SK-N-SH treated with all-trans-retinoic acid at 6 μM for 48 hours (cell line): ENCODE measurements around the gene ARHGDIB.

Experiments used
- ATAC-seq: fragments of 200-7000 bp; cut with Tn5 transposase; 3 replicates; pipeline ENCODE4 v1.9.1; 2020; ENCODE audit warnings: mild to moderate bottlenecking, moderate library complexity
- ARNTL ChIP-seq: fragments of 450-650 bp; formaldehyde crosslinking; IDR thresholded peaks from 2 replicates; pipeline ENCODE4 v1.5.0; 2020; ENCODE audit warnings: low read depth, mild to moderate bottlenecking, moderate library complexity, borderline replicate concordance
- CSDC2 ChIP-seq: fragments of 250-450 bp; sonication (Bioruptor Pico); IDR thresholded peaks from 2 replicates; pipeline ENCODE4 v1.5.0; 2020; ENCODE audit warnings: mild to moderate bottlenecking, moderate library complexity
- ESRRG ChIP-seq: fragments of 250-450 bp; sonication (Bioruptor Pico); IDR thresholded peaks from 2 replicates; pipeline ENCODE4 v1.6.1; 2021; ENCODE audit warnings: mild to moderate bottlenecking
- OSR1 ChIP-seq: fragments of 250-450 bp; sonication (Bioruptor Pico); IDR thresholded peaks from 2 replicates; pipeline ENCODE4 v1.8.0; 2022; ENCODE audit warnings: moderate library complexity, mild to moderate bottlenecking, inconsistent platforms
- PPARA ChIP-seq: fragments of 250-450 bp; sonication (Bioruptor Pico); IDR thresholded peaks from 2 replicates; pipeline ENCODE4 v1.5.0; 2020; ENCODE audit warnings: mild to moderate bottlenecking, borderline replicate concordance
- RARB ChIP-seq: fragments of 250-450 bp; sonication (Bioruptor Pico); IDR thresholded peaks from 2 replicates; pipeline ENCODE4 v1.8.0; 2021; ENCODE audit warnings: mild to moderate bottlenecking, moderate library complexity
- SNAI2 ChIP-seq: fragments of 250-450 bp; sonication (Bioruptor Pico); IDR thresholded peaks from 2 replicates; pipeline ENCODE4 v1.5.0; 2020; ENCODE audit warnings: mild to moderate bottlenecking, moderate library complexity
- TCF4 ChIP-seq: fragments of 250-450 bp; sonication (Bioruptor Pico); IDR thresholded peaks from 2 replicates; pipeline ENCODE4 v1.8.0; 2021; ENCODE audit warnings: mild to moderate bottlenecking, moderate library complexity, borderline replicate concordance
- TOX ChIP-seq: fragments of 250-450 bp; sonication (Bioruptor Pico); IDR thresholded peaks from 2 replicates; pipeline ENCODE4 v1.8.0; 2021; ENCODE audit warnings: mild to moderate bottlenecking, moderate library complexity, borderline replicate concordance
- ZC3H10 ChIP-seq: fragments of 250-450 bp; sonication (Bioruptor Pico); IDR thresholded peaks from 2 replicates; pipeline ENCODE4 v1.5.1; 2021; ENCODE audit warnings: mild to moderate bottlenecking, moderate library complexity
- ZFP3 ChIP-seq: fragments of 250-450 bp; sonication (Bioruptor Pico); IDR thresholded peaks from 2 replicates; pipeline ENCODE4 v1.5.0; 2020; ENCODE audit warnings: mild to moderate bottlenecking, moderate library complexity
- ZFP30 ChIP-seq: fragments of 450-650 bp; formaldehyde crosslinking; IDR thresholded peaks from 2 replicates; pipeline ENCODE4 v1.5.0; 2022; ENCODE audit warnings: mild to moderate bottlenecking, moderate library complexity
- ZNF565 ChIP-seq: fragments of 450-650 bp; formaldehyde crosslinking; conservative IDR thresholded peaks from 2 replicates; pipeline ENCODE4 v1.5.0; 2020; ENCODE audit warnings: low read depth, mild to moderate bottlenecking, moderate library complexity
- ZNF70 ChIP-seq: fragments of 450-650 bp; formaldehyde crosslinking; IDR thresholded peaks from 2 replicates; pipeline ENCODE4 v1.5.0; 2020; ENCODE audit warnings: mild to moderate bottlenecking, moderate library complexity
- ZNF8 ChIP-seq: fragments of 450-650 bp; formaldehyde crosslinking; IDR thresholded peaks from 2 replicates; pipeline ENCODE4 v1.5.0; 2020; ENCODE audit warnings: mild to moderate bottlenecking, moderate library complexity
- TF ChIP-seq, protein P1 (sequence below): fragments of 250-450 bp; sonication (Bioruptor Pico); IDR thresholded peaks from 2 replicates; pipeline ENCODE4 v1.8.0; 2020; ENCODE audit warnings: mild to moderate bottlenecking, moderate library complexity, borderline replicate concordance
- TF ChIP-seq, protein P2 (sequence below): fragments of 250-450 bp; sonication (Bioruptor Pico); IDR thresholded peaks from 2 replicates; pipeline ENCODE4 v1.5.1; 2021; ENCODE audit warnings: mild to moderate bottlenecking, moderate library complexity
- TF ChIP-seq, protein P3 (sequence below): fragments of 250-450 bp; sonication (Bioruptor Pico); IDR thresholded peaks from 2 replicates; pipeline ENCODE4 v1.5.1; 2020; ENCODE audit warnings: low read depth, mild to moderate bottlenecking, moderate library complexity
- TF ChIP-seq, protein P4 (sequence below): fragments of 250-450 bp; sonication (Bioruptor Pico); IDR thresholded peaks from 2 replicates; pipeline ENCODE4 v1.8.0; 2021; ENCODE audit warnings: low read depth, mild to moderate bottlenecking, moderate library complexity, borderline replicate concordance
- TF ChIP-seq, protein P5 (sequence below): fragments of 250-450 bp; sonication (Bioruptor Pico); IDR thresholded peaks from 2 replicates; pipeline ENCODE4 v1.5.0; 2020; ENCODE audit warnings: mild to moderate bottlenecking, moderate library complexity

ARHGDIB gene

DNA sequence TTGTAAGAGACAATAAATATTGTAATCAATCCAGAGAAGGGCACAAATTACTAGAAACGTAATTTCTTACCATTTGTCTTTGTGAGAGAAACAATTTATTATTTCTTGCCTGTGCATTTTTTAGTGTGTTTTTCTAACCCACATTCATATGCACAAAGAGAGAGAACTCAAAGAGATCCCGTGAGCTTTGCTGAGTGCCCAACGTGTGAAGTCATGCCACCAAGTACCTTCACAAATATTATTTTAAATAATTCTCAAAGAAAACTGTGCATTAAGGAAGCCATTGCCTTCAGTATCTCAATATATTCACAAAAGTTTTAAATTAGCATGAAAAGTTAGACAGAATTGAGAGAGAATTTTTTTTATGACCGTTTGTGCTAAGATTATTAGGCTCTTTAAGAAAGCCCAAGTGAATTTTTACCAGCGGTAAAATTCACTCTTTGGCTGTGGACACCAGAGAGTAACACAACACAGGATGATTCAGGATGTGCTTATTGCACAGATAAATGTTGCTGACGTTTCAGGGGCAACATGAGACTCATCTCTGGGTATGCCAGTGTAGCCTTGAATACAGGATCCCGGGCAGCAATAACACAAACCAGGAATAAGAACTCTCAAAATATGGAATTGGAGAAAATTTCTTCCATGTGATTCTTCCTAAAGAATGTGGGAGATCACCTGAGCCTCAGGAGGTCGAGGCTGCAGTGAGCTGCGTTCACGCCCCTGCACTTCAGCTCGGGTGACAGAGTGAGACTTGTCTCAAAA, 2.9 kb downstream of the ARHGDIB start:
- TF ChIP-seq TOX (CRISPR knock-in tag), result no peak
- TF ChIP-seq, protein P1, sequence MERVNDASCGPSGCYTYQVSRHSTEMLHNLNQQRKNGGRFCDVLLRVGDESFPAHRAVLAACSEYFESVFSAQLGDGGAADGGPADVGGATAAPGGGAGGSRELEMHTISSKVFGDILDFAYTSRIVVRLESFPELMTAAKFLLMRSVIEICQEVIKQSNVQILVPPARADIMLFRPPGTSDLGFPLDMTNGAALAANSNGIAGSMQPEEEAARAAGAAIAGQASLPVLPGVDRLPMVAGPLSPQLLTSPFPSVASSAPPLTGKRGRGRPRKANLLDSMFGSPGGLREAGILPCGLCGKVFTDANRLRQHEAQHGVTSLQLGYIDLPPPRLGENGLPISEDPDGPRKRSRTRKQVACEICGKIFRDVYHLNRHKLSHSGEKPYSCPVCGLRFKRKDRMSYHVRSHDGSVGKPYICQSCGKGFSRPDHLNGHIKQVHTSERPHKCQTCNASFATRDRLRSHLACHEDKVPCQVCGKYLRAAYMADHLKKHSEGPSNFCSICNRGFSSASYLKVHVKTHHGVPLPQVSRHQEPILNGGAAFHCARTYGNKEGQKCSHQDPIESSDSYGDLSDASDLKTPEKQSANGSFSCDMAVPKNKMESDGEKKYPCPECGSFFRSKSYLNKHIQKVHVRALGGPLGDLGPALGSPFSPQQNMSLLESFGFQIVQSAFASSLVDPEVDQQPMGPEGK, result no peak
- TF ChIP-seq ZNF8 (CRISPR knock-in tag), result no peak
- no peak for TF ChIP-seq TCF4 (CRISPR knock-in tag)
- TF ChIP-seq ZNF565 (CRISPR knock-in tag), result no peak
- TF ChIP-seq ZC3H10 (CRISPR knock-in tag), result no peak
- TF ChIP-seq ZFP3 (CRISPR knock-in tag), result no peak
- TF ChIP-seq SNAI2, result no peak
- TF ChIP-seq ESRRG (CRISPR knock-in tag), result no peak
- TF ChIP-seq ZNF70 (CRISPR knock-in tag), result no peak
- no peak for TF ChIP-seq RARB (CRISPR knock-in tag)
- TF ChIP-seq, protein P2, sequence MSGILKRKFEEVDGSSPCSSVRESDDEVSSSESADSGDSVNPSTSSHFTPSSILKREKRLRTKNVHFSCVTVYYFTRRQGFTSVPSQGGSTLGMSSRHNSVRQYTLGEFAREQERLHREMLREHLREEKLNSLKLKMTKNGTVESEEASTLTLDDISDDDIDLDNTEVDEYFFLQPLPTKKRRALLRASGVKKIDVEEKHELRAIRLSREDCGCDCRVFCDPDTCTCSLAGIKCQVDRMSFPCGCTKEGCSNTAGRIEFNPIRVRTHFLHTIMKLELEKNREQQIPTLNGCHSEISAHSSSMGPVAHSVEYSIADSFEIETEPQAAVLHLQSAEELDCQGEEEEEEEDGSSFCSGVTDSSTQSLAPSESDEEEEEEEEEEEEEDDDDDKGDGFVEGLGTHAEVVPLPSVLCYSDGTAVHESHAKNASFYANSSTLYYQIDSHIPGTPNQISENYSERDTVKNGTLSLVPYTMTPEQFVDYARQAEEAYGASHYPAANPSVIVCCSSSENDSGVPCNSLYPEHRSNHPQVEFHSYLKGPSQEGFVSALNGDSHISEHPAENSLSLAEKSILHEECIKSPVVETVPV (CRISPR knock-in tag), result no peak
- no peak for TF ChIP-seq PPARA (CRISPR knock-in tag)
- no peak for TF ChIP-seq ZFP30 (CRISPR knock-in tag)
- TF ChIP-seq, protein P3, sequence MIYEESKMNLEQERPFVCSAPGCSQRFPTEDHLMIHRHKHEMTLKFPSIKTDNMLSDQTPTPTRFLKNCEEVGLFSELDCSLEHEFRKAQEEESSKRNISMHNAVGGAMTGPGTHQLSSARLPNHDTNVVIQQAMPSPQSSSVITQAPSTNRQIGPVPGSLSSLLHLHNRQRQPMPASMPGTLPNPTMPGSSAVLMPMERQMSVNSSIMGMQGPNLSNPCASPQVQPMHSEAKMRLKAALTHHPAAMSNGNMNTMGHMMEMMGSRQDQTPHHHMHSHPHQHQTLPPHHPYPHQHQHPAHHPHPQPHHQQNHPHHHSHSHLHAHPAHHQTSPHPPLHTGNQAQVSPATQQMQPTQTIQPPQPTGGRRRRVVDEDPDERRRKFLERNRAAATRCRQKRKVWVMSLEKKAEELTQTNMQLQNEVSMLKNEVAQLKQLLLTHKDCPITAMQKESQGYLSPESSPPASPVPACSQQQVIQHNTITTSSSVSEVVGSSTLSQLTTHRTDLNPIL (CRISPR knock-in tag), result no peak
- no peak for TF ChIP-seq CSDC2
- no peak for TF ChIP-seq ARNTL (CRISPR knock-in tag)
- ATAC-seq, result peak; percentile 54

DNA sequence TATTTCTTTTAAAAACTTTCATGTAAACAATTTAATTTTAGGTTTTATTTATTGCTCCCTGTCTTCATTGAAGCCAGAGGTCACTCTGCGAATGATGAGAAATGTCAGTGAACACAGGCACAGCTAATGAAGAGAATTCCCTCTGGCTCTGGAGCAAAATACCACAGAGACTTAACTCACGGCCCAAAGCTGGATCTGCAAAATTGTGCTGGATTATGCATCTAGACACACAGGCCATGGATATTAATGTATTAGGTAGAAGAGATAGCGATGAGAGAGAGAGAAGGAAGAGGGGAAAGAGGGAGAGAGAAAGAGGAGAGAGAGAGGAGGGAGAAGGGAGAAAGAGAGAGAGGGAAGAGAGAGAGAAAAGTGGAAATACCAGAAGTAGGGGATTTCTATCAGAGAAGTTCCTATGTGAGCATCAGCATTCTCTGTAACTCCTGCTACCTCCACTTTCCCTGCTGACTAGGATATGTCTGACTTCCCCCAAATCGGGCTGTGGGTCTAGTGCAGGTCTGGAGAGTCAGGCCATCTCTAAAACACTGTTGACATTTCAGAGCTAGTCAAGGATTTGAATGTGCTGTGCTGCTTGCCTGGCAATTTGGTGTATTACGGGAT, 3.7 kb downstream of the ARHGDIB start:
- peak; percentile 3; the same call in 2 of the 3 replicates for ATAC-seq
- TF ChIP-seq, protein P4, sequence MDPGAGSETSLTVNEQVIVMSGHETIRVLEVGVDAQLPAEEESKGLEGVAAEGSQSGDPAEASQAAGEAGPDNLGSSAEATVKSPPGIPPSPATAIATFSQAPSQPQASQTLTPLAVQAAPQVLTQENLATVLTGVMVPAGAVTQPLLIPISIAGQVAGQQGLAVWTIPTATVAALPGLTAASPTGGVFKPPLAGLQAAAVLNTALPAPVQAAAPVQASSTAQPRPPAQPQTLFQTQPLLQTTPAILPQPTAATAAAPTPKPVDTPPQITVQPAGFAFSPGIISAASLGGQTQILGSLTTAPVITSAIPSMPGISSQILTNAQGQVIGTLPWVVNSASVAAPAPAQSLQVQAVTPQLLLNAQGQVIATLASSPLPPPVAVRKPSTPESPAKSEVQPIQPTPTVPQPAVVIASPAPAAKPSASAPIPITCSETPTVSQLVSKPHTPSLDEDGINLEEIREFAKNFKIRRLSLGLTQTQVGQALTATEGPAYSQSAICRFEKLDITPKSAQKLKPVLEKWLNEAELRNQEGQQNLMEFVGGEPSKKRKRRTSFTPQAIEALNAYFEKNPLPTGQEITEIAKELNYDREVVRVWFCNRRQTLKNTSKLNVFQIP (CRISPR knock-in tag), result no peak
- TF ChIP-seq ESRRG (CRISPR knock-in tag), result no peak
- TF ChIP-seq, all 23 proteins: peak for 0

DNA sequence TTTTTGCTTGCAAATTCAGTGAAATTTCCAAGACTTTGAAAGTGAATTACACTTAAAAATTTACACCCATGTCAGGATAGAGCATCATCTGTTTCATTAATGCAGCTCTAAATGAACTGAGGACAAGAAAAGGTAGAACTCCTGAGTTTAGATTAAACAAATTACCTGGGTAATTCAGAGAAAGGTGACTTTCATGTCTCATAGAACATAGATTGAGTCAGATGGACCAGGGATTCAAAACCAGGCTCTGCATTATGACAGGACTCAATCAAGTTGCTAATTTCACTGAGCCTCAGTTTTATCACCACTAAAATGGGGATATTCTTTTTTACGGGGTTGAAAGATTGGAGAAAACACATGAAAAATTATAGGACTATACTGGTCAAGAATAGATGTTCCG, 4.5 kb downstream of the ARHGDIB start:
- no peak for ATAC-seq
- TF ChIP-seq ZC3H10 (CRISPR knock-in tag), result no peak
- no peak for TF ChIP-seq ZNF565 (CRISPR knock-in tag)
- TF ChIP-seq, protein P4 (CRISPR knock-in tag), result no peak
- no peak for TF ChIP-seq RARB (CRISPR knock-in tag)
- no peak for TF ChIP-seq ZNF8 (CRISPR knock-in tag)
- no peak for TF ChIP-seq ZFP3 (CRISPR knock-in tag)
- TF ChIP-seq ARNTL (CRISPR knock-in tag), result no peak
- TF ChIP-seq, protein P5, sequence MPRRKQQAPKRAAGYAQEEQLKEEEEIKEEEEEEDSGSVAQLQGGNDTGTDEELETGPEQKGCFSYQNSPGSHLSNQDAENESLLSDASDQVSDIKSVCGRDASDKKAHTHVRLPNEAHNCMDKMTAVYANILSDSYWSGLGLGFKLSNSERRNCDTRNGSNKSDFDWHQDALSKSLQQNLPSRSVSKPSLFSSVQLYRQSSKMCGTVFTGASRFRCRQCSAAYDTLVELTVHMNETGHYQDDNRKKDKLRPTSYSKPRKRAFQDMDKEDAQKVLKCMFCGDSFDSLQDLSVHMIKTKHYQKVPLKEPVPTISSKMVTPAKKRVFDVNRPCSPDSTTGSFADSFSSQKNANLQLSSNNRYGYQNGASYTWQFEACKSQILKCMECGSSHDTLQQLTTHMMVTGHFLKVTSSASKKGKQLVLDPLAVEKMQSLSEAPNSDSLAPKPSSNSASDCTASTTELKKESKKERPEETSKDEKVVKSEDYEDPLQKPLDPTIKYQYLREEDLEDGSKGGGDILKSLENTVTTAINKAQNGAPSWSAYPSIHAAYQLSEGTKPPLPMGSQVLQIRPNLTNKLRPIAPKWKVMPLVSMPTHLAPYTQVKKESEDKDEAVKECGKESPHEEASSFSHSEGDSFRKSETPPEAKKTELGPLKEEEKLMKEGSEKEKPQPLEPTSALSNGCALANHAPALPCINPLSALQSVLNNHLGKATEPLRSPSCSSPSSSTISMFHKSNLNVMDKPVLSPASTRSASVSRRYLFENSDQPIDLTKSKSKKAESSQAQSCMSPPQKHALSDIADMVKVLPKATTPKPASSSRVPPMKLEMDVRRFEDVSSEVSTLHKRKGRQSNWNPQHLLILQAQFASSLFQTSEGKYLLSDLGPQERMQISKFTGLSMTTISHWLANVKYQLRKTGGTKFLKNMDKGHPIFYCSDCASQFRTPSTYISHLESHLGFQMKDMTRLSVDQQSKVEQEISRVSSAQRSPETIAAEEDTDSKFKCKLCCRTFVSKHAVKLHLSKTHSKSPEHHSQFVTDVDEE (CRISPR knock-in tag), result no peak
- no peak for TF ChIP-seq ZNF70 (CRISPR knock-in tag)
- no peak for TF ChIP-seq OSR1 (CRISPR knock-in tag)
- no peak for TF ChIP-seq ESRRG (CRISPR knock-in tag)
- TF ChIP-seq TCF4 (CRISPR knock-in tag), result no peak
- TF ChIP-seq, protein P3 (CRISPR knock-in tag), result no peak
- TF ChIP-seq, all 23 proteins: peak for 0
